Measurements from ENCODE around the gene CLEC4F.

DNA sequence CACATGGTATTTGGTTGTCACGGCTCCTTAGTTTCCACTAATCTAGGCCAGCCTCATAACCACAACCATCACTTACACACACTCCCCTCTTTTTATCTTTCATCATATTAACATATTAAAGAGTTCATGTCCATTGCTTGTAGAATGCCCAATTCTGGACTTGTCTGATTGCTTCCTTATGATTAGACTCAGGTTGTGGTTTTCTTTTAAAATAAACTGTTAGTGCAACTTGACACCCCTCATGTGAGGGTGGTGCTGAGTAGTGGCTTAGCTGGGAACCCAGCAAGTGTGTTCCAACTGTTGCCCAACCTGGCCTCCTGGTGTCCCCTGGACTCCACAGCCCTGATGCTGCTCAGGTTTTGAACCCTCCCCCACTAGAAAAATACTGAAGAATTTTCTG lies 35.3 kb upstream of the CLEC4F start:
- no peak for TF ChIP-seq POLR2A (IDR thresholded peaks at IDR 0.05; ENCODE audit: extremely low read depth, insufficient read length)
- TF ChIP-seq, protein P1, sequence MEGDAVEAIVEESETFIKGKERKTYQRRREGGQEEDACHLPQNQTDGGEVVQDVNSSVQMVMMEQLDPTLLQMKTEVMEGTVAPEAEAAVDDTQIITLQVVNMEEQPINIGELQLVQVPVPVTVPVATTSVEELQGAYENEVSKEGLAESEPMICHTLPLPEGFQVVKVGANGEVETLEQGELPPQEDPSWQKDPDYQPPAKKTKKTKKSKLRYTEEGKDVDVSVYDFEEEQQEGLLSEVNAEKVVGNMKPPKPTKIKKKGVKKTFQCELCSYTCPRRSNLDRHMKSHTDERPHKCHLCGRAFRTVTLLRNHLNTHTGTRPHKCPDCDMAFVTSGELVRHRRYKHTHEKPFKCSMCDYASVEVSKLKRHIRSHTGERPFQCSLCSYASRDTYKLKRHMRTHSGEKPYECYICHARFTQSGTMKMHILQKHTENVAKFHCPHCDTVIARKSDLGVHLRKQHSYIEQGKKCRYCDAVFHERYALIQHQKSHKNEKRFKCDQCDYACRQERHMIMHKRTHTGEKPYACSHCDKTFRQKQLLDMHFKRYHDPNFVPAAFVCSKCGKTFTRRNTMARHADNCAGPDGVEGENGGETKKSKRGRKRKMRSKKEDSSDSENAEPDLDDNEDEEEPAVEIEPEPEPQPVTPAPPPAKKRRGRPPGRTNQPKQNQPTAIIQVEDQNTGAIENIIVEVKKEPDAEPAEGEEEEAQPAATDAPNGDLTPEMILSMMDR (IDR thresholded peaks at IDR 0.05; ENCODE audit: low read depth, low read length), result no peak
- TF ChIP-seq, protein P2, sequence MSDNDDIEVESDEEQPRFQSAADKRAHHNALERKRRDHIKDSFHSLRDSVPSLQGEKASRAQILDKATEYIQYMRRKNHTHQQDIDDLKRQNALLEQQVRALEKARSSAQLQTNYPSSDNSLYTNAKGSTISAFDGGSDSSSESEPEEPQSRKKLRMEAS (IDR thresholded peaks at IDR 0.05; ENCODE audit: low read depth, low read length), result no peak
- TF ChIP-seq MYC (IDR thresholded peaks at IDR 0.05; ENCODE audit: low read depth, low read length), result no peak
